Measurements from ENCODE around the gene PHLDA3.

The PHLDA3 gene

DNA sequence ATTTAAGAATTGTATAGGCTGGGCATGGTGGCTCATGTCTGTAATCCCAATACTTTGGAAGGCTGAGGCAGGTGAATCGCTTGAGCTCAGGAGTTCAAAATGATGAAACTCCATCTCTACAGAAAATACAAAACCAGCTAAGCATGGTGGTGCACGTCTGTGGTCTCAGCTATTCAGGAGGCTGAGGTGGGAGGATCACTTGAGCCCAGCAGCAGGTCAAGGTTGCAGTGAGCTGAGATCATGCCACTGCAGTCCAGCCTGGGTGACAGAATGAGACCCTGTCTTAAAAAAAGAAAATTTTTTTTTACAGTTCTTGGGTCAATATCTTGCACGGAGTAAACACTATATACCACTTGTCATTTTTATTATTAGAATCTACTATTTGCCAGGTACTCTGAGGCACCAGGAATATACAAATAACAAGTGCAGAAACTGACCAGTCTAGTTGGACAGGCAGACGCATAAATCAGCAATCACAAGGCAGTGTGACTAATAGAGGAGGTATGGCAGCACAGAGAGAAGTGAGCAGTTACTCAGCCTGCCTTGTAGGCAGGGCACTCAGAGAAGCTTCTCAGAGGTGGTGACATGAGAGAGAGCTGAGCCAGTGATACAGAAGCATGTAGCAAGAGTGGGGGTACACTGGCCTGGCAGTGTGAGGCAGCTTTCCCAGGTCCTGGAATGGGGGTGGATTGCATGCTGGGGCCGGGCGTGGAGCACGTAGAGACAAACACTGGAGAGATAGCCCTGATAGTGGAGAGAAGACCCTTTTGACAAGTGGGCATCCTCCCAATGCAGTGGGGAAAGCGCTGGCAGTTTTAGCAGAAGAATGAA is 8.0 kb downstream of the PHLDA3 start:
- DNase-seq = no peak

GRCh38 chr1:201459775-201460174 is 9.2 kb downstream of the PHLDA3 start:
- DNase-seq = no peak

GRCh38 chr1:201459052-201459451 is 9.9 kb downstream of the PHLDA3 start:
- DNase-seq = no peak

DNA sequence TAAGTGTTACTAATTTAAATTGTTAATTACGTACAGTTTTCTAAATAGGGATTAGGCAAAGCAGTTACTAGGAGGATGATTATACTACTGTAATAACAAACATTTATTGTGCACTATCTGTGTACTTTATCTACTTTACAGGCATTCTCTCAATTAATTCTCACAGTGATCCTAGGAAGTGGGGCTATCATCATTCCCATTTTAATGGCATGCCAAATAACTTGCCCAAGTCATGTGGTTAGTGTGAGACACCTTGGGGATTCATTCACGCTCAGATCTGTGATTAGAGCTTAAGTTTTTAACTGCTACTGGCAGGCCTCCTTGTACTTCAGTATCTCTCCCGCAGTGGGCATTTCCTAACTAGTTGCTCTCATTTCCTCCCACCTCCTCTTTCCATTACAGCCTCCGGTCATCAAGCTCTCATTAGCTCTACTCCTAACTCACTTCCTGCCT is 11.5 kb downstream of the PHLDA3 start:
- no peak for DNase-seq

GRCh38 chr1:201456499-201457309 is 12.3 kb downstream of the PHLDA3 start:
- DNase-seq = no peak

DNA sequence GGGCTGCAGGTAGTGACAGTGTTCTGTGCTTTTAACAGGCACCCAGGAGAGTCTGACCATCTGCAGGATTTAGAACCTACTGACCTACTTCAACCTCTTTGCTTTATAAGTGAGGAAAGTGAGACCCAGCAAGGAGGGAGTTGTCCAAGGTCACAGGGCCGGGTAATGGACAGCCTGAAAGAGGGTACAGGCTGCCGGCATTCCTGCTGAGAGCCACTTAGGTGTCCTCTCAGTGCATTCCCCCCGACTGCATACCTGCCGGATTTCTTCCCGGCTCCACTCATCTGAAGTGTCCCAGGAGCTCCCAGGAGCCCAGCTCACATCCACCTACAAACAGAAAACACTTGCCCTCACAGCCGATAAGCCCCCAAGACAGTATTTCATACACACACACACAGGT is 13.9 kb downstream of the PHLDA3 start:
- DNase-seq = no peak

DNA sequence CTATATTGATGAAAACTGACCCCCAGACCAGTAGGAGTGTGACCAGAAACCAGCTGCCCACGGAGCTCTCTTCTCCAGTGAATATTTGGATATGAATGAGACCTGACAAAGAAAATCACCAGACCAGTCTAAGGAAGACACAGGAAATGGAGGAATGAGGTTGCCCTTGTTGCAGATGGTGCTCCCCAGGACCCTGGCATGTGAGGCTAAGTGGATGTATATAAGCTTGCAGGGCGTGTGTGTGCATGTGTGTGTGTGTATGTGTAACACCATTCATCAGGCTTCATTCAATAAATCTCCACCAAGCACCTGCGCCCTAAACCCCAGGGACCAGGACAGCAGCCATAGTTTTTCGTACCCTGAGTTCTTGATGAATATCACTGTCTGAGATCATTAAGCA is 14.4 kb downstream of the PHLDA3 start:
- peak; percentile 90 for DNase-seq

- DNase-seq = no peak
Observed at GRCh38 chr1:201452866-201453265, 16.1 kb downstream of the PHLDA3 start.

DNA sequence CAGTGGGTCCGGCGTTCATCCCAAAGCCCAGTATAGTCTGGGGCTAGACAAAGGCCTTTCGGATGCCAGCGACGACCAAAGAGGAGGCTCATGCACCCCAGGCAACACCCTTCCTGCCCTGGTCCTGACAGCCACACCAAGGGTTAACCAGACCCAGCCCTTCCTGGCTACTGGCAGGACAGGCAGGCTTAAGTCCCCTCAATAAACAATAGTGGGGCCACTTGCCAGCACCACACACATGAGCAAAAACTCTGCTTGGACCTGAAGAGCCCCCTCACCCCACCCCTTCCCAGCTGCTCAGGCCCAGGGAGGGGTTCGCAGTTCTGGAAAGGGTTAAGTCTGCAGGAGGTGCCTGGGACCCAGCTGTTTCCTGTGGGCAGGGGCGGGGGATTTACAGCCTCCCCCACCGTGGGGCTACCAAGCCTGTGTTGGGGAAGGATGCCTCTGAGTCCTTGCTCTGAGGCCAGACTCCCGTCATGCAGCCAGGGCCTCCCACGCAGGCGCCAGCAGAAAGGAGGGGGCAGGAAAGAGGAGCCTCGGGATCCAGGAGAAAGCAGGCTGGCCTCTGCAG is 18.2 kb downstream of the PHLDA3 start:
- peak; percentile 10 for DNase-seq

GRCh38 chr1:201448990-201449389 is 20.0 kb downstream of the PHLDA3 start:
- DNase-seq = no peak

GRCh38 chr1:201447903-201448871 is 20.8 kb downstream of the PHLDA3 start:
- no peak for DNase-seq

- no peak for DNase-seq
Observed at GRCh38 chr1:201445310-201445709, 23.7 kb downstream of the PHLDA3 start.

GRCh38 chr1:201444792-201445191 is 24.2 kb downstream of the PHLDA3 start:
- DNase-seq = no peak

DNA sequence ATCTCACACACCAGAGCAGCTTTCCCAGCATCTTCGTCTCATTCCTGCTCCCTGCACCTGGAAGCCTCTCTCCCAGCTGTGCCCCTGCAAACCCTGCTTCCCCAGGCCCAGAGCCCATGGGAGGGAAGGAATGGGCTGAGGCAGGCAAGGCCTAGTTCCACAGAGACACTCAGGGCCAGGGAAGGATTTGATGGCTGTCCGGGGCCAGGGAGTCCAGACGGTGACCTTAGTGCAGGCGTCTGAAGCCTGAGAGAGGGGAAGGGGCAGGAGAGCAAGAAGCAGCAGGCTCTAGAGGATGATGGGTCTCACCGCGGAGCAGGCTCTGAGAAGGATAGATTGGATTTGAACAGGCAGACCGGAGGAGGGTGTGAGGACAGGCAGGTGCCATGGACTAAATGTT is 25.2 kb downstream of the PHLDA3 start:
- DNase-seq = no peak

- no peak for DNase-seq
Observed at GRCh38 chr1:201436969-201437368, 32.0 kb downstream of the PHLDA3 start.

DNA sequence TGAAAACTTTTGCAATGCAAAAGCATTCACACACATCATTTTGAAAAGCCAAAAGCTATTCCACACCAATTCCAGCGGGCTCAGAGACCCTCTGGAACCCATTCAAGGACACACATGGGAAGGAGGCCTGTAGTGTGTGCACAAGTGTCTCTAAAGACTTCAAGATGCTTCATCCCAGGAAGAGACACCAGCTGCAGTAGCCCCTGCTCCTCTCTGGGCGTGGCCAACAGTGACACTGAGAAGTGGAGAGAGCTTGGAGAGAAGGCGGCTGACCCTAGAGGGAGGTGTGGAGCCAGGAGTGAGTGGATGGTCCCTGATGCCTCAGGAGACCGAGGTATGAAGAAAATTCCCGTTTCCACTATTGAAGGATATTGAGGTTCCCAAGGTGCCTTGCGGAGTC is 32.6 kb downstream of the PHLDA3 start:
- no peak for DNase-seq

- no peak for DNase-seq
Observed at GRCh38 chr1:201434266-201434665, 34.7 kb downstream of the PHLDA3 start.

DNA sequence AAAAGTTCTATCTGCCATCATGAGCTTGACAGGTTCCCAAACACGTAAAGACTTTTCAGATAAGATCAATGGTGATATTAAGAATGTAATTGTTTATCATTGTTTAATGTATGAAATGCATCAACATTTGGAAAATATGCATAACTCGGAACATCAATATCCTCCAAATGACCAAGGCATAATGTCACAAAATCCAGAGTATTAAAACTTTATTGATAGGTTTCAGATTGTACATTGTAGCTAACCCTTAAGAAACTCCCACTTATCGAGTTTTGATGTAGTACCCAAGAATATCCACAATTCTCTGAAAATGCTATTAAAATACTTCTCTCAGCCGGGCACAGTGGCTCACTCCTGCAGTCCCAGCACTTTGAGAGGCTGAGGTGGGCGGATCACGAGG is 35.4 kb downstream of the PHLDA3 start:
- DNase-seq = no peak

DNA sequence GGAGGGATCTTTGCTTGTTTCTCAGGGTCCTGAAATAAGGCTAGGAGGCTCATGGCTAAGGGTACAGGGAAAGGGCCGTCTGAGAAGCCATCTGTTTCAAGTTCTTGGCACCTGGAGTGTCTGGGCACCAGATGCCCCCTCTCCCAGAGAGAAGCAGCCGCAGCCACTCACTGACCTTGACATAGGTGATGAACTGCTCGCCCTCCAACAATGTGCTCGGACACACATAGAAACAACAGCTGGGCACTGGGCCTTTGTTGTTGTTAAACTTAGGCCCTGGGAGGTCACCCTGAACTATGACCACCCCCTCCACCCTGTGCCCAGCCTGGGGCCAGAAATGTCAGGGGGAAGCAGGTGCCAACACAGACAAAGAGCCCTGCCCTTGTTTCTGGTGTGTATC is 38.2 kb downstream of the PHLDA3 start:
- DNase-seq = peak; percentile 58

DNA sequence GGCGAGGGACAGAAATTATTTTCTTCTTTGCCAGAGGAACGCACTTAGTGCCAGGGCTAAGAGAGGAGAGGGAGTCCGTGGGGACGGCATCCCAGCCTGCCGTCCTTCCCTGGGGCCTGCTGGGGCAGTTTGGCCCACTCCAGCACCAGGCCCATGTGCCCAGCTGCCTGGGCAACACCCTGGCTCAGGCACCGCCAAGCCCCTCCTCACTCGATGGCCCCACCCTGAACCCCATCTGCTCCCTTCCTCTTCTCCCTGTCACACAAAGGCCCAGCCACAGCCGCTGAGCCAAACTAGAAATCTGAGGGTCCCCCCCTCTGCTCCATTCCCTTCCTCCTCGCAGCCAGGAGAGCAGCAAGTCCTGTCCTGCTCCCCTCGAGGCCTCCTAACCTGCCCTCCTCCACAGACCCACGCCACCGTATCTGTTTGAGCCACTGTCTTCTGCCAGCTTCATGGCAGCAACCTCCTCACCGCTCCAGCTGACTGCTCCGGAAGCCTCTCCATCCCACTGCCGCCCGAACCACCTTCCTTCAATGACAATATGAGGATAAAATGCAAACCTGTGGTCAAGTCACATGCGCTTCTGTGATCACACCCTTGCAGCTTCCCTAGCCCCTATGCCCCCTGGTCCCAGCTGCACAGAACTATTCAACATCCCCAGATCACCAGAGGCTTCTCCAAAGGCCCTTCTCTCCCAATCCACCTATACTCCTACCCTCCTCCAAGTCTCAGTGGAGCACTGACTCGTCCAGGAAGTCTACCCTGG is 39.1 kb downstream of the PHLDA3 start:
- peak; percentile 66 for DNase-seq

DNA sequence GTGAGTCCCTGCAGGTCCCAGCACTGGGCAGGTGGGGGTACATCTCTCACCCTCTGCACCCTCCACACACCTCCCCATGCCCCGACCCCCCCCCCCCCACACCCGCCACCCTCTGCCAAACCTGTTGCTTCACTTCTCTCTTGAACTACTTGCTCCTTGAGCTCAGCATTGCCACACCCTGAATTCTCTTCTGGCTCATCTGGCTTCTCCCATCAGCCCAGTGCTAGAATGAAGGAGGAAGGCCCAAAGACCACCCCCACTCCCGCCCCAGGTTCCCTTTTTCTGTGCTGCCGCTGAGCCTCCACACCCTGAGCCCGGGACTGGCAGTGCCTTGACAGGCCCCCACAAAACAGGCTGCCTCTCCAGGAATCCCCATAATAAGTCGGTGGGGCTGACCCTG is 41.0 kb downstream of the PHLDA3 start:
- no peak for DNase-seq

Data from NCI-H2171 treated with DMSO at 0.1 percent for 48 hours (cell line).